A549 (cell line): Measurements from ENCODE around the gene GIGYF1. TPM values are rescaled to one million over a fixed set of nuclear protein-coding genes. Genes with fewer than 3 reads are reported as not detected.

Experiments used
- ATAC-seq, 2 experiments: fragments of 200-7000 bp in 1 of 2; fragments of >200 bp in 1 of 2; cut with Nextera tagmentation in 1 of 2; cut with Tn5 transposase in 1 of 2; 3 replicates each; pipeline versions ENCODE4 v1.8.0 to v1.9.1; 2018 to 2020; ENCODE audit warnings: mild to moderate bottlenecking in 1 of 2, moderate library complexity in 1 of 2
- CTCF ChIA-PET: fragments of 300-600 bp; sonication (Branson Sonifier 250); formaldehyde crosslinking; extraction: SDS; loops from one replicate; lab custom pipeline; 2021; ENCODE audit warnings: antibody characterized with exemption, inconsistent platforms; lab: Yijun Ruan, JAX
- POLR2A ChIA-PET: fragments of 350-600 bp; formaldehyde crosslinking; extraction: SDS; loops from one replicate; lab custom pipeline; 2021; ENCODE audit warnings: antibody characterized with exemption, inconsistent platforms; lab: Yijun Ruan, JAX
- DNase-seq, 2 experiments: peaks; one replicate each; pipeline versions ENCODE4 v3.0.0 to v3.0.0-alpha.2; 2011 to 2016; ENCODE audit warnings: low read depth in 1 of 2, low spot score in 1 of 2
- FAIRE-seq: peaks from 2 replicates; lab custom pipeline; 2011; peaks lifted over from hg19 to GRCh38; lab: Jason Lieb, UNC
- H3K27ac ChIP-seq, 2 experiments: fragments of >200 bp; sonication (Bioruptor Twin); formaldehyde crosslinking; 3 replicates each; pipeline ENCODE4 v1.5.1; 2016 to 2017
- H3K4me1 ChIP-seq: fragments of >200 bp; sonication (Bioruptor Twin); formaldehyde crosslinking; 3 replicates; pipeline ENCODE4 v1.6.1; 2016
- H3K4me2 ChIP-seq: fragments of >200 bp; sonication (Bioruptor Twin); formaldehyde crosslinking; 3 replicates; pipeline ENCODE4 v1.6.1; 2016
- H3K4me3 ChIP-seq: fragments of >200 bp; sonication (Bioruptor Twin); formaldehyde crosslinking; 3 replicates; pipeline ENCODE4 v1.5.1; 2016
- H3K9me3 ChIP-seq: fragments of >200 bp; sonication (Bioruptor Twin); formaldehyde crosslinking; 3 replicates; pipeline ENCODE4 v1.6.1; 2016
- CBX2 ChIP-seq: fragments of 200-600 bp; sonication (generic); IDR thresholded peaks from 2 replicates; pipeline ENCODE4 v1.6.1; 2016; ENCODE audit warnings: low read depth, mild to moderate bottlenecking, borderline replicate concordance
- EHF ChIP-seq: fragments of 250-450 bp; sonication (Bioruptor Pico); IDR thresholded peaks from 2 replicates; pipeline ENCODE4 v1.5.0; 2020; ENCODE audit warnings: mild to moderate bottlenecking
- FOSB ChIP-seq: fragments of 250-450 bp; sonication (Bioruptor Pico); IDR thresholded peaks from 2 replicates; pipeline ENCODE4 v1.5.0; 2020; ENCODE audit warnings: mild to moderate bottlenecking, moderate library complexity
- GATA3 ChIP-seq: IDR thresholded peaks from 2 replicates; pipeline ENCODE4 v1.6.1; 2012; ENCODE audit warnings: borderline replicate concordance
- HOXA7 ChIP-seq: fragments of 250-450 bp; sonication (Bioruptor Pico); IDR thresholded peaks from 2 replicates; pipeline ENCODE4 v1.5.0; 2020; ENCODE audit warnings: mild to moderate bottlenecking, moderate library complexity
- HOXB13 ChIP-seq: fragments of 250-450 bp; sonication (Bioruptor Pico); IDR thresholded peaks from 2 replicates; pipeline ENCODE4 v1.5.0; 2020; ENCODE audit warnings: low read depth, mild to moderate bottlenecking, moderate library complexity
- HOXB5 ChIP-seq: fragments of 250-450 bp; sonication (Bioruptor Pico); IDR thresholded peaks from 2 replicates; pipeline ENCODE4 v1.5.0; 2020; ENCODE audit warnings: mild to moderate bottlenecking, moderate library complexity
- JUN ChIP-seq, 2 experiments: fragments of >200 bp; sonication (Bioruptor Twin); formaldehyde crosslinking; IDR thresholded peaks; 2 replicates in 1 of 2; 3 replicates in 1 of 2; pipeline ENCODE4 v1.6.1; 2016 to 2017
- NPAS2 ChIP-seq: fragments of 250-450 bp; sonication (Bioruptor Pico); IDR thresholded peaks from 2 replicates; pipeline ENCODE4 v1.8.0; 2022; ENCODE audit warnings: mild to moderate bottlenecking, moderate library complexity, borderline replicate concordance
- RAD21 ChIP-seq, 2 experiments: fragments of >200 bp in 1 of 2; sonication (Bioruptor Twin) in 1 of 2; formaldehyde crosslinking in 1 of 2; IDR thresholded peaks in 1 of 2; conservative IDR thresholded peaks in 1 of 2; 2 replicates in 1 of 2; 3 replicates in 1 of 2; pipeline ENCODE4 v1.6.1; 2012 to 2018; ENCODE audit warnings: inconsistent platforms in 1 of 2
- TP53 ChIP-seq: fragments of 250-450 bp; sonication (Bioruptor Pico); IDR thresholded peaks from 2 replicates; pipeline ENCODE4 v1.5.0; 2021; ENCODE audit warnings: mild to moderate bottlenecking, moderate library complexity
- ZFP36 ChIP-seq: fragments of 450-650 bp; IDR thresholded peaks from 2 replicates; pipeline ENCODE4 v1.6.1; 2014; ENCODE audit warnings: borderline replicate concordance; ENCODE audit not compliant: partially characterized antibody
- WGBS: methylation state at CpG from one replicate; pipeline ENCODE4 v1.1.6; 2017; ENCODE audit errors: missing lambda C conversion rate; 5-methylcytosine and 5-hydroxymethylcytosine counted together
- polyA plus RNA-seq, 4 experiments: library from polyadenylated mRNA; depleted of rRNA in 3 of 4; stranded (reverse); fragments of >200 nt; fragmentation: RNase III in 1 of 4; extraction: RNeasy Plus Mini Kit Qiagen cat#74134 plus additional on column Dnase treatment in 1 of 4; gene quantifications; 2 replicates in 3 of 4; 3 replicates in 1 of 4; pipeline ENCODE4 v1.2.3, GENCODE V29; 2011 to 2017
- TF ChIP-seq, protein P1 (sequence below): fragments of 250-450 bp; sonication (Bioruptor Pico); IDR thresholded peaks from 2 replicates; pipeline ENCODE4 v1.5.0; 2021; ENCODE audit warnings: mild to moderate bottlenecking, moderate library complexity, borderline replicate concordance
- TF ChIP-seq, protein P2 (sequence below): fragments of >200 bp; sonication (Bioruptor Twin); formaldehyde crosslinking; IDR thresholded peaks from 3 replicates; pipeline ENCODE4 v1.5.1; 2016
- TF ChIP-seq, protein P3 (sequence below): fragments of 200-600 bp; sonication (generic); IDR thresholded peaks from 2 replicates; pipeline ENCODE4 v1.6.1; 2016; ENCODE audit warnings: antibody characterized with exemption, mild to moderate bottlenecking, moderate library complexity
- TF ChIP-seq, protein P4 (sequence below): fragments of >200 bp; sonication (Bioruptor Twin); formaldehyde crosslinking; IDR thresholded peaks from 2 replicates; pipeline ENCODE4 v1.6.1; 2016

Gene GIGYF1
- polyA plus RNA-seq, 2 of the 4 experiments (the other 2 are of a cell fraction), result 5.1 to 18.9 TPM

DNA sequence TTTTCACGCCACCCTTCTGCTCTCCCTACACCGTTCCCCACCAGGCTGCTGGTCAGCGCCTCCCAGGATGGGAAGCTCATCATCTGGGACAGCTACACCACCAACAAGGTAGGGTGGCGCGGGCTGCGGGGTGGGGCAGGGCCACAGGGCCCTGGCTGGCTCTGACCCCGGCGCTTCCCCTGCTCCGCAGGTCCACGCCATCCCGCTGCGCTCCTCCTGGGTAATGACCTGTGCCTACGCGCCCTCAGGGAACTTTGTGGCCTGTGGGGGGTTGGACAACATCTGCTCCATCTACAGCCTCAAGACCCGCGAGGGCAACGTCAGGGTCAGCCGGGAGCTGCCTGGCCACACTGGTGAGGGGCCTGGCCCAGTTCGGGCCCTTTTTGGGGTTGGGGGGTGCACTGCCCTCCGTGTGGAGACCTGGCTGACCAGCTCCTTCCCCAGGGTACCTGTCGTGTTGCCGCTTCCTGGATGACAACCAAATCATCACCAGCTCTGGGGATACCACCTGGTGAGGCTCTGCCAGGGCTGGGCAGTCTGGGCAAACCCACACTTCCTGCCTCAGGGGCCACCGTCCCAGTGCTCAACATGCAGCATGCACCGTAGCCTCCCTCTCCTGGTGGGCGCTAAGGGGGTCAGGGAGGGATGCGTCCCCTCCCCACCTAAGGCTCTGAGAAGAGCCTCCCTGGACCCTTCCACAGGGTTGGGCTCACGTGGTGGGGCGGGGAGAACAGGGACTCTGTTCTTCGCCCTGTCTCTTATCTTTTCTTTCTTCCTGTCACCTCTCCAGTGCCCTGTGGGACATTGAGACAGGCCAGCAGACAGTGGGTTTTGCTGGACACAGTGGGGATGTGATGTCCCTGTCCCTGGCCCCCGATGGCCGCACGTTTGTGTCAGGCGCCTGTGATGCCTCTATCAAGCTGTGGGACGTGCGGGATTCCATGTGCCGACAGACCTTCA, 16.5 kb downstream of the GIGYF1 start:
- ChIA-PET CTCF (interaction anchor here (0.6 to 6.4 kb wide), 7 partner anchors 10 to 118 kb away, joined by 3 to 72 read pairs (median 7); partner anchors contain the start of gene POP7), POLR2A (interaction anchor here (1.3 kb wide), 1 partner anchor 91 kb away, joined by 3 read pairs; the partner anchor contains the start of gene FBXO24)
- Histone ChIP-seq H3K4me1 (peaks cover 35% of the 10 kb centered on the region), H3K27ac (no peak overlapping the region), H3K4me2 (no peak overlapping the region), H3K4me3 (no peak overlapping the region), H3K9me3 (no peaks in the 10 kb centered on the region)
- 96% methylated on average over 25 of the region's 36 CpGs for WGBS
- TF ChIP-seq, protein P1, sequence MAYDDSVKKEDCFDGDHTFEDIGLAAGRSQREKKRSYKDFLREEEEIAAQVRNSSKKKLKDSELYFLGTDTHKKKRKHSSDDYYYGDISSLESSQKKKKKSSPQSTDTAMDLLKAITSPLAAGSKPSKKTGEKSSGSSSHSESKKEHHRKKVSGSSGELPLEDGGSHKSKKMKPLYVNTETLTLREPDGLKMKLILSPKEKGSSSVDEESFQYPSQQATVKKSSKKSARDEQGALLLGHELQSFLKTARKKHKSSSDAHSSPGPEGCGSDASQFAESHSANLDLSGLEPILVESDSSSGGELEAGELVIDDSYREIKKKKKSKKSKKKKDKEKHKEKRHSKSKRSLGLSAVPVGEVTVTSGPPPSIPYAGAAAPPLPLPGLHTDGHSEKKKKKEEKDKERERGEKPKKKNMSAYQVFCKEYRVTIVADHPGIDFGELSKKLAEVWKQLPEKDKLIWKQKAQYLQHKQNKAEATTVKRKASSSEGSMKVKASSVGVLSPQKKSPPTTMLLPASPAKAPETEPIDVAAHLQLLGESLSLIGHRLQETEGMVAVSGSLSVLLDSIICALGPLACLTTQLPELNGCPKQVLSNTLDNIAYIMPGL (CRISPR knock-in tag), result no peak
- TF ChIP-seq, protein P2, sequence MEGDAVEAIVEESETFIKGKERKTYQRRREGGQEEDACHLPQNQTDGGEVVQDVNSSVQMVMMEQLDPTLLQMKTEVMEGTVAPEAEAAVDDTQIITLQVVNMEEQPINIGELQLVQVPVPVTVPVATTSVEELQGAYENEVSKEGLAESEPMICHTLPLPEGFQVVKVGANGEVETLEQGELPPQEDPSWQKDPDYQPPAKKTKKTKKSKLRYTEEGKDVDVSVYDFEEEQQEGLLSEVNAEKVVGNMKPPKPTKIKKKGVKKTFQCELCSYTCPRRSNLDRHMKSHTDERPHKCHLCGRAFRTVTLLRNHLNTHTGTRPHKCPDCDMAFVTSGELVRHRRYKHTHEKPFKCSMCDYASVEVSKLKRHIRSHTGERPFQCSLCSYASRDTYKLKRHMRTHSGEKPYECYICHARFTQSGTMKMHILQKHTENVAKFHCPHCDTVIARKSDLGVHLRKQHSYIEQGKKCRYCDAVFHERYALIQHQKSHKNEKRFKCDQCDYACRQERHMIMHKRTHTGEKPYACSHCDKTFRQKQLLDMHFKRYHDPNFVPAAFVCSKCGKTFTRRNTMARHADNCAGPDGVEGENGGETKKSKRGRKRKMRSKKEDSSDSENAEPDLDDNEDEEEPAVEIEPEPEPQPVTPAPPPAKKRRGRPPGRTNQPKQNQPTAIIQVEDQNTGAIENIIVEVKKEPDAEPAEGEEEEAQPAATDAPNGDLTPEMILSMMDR, result no peak
- TF ChIP-seq JUN (IDR thresholded peaks at IDR 0.05), result no peak; a peak in 1 of 5 replicates
- TF ChIP-seq EHF, result no peak
- no peak for TF ChIP-seq HOXB5 (CRISPR knock-in tag)
- no peak for TF ChIP-seq NPAS2 (CRISPR knock-in tag)
- TF ChIP-seq TP53 (CRISPR knock-in tag), result no peak
- TF ChIP-seq FOSB (CRISPR knock-in tag), result no peak
- DNase-seq (no peak), FAIRE-seq (no peak), ATAC-seq (no peak)

DNA sequence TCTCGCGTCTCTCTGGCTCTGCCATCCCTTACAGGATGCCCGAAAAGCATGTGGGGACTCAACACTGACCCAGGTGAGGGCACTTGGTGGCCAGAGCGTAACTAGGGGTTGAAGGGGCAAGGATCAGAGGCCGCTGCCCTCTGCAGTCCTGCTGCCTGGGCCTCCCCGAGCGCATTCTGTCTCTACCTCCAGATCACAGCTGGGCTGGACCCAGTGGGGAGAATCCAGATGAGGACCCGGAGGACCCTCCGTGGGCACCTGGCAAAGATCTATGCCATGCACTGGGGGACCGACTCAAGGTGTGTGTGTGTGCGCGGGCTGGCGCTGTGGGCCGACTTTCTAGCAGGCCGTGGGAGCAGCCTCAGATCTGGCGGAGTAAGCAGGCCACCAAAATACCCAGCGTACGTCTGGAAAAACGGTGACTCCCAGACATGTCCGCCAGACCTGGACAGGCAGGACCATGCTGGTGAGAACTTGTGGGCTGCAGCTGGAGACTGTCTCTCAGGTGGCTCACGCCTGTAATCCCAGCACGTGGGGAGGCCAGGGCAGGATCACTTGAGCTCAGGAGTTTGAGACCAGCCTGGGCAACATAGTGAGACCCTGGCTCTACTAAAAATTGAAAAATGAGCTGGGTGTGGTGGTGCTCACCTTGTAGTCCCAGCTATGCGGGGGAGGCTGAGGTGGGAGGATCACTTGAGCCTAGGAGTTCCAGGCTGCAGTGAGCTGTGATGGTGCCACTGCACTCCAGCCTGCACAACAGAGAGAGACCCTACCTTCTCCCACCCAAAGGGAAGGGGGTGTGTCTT, 17.3 kb downstream of the GIGYF1 start:
- Histone ChIP-seq H3K4me1 (peaks cover 31% of the 10 kb centered on the region), H3K4me2 (no peak overlapping the region), H3K4me3 (no peak overlapping the region), H3K9me3 (no peaks in the 10 kb centered on the region)
- CTCF ChIA-PET, result interaction anchor here (0.9 to 5.6 kb wide), 4 partner anchors 9 to 117 kb away, joined by 3 to 72 read pairs (median 6); no protein-coding TSS in a partner anchor
- ATAC-seq, result no peak
- no peak for TF ChIP-seq HOXA7 (CRISPR knock-in tag)
- TF ChIP-seq, protein P3, sequence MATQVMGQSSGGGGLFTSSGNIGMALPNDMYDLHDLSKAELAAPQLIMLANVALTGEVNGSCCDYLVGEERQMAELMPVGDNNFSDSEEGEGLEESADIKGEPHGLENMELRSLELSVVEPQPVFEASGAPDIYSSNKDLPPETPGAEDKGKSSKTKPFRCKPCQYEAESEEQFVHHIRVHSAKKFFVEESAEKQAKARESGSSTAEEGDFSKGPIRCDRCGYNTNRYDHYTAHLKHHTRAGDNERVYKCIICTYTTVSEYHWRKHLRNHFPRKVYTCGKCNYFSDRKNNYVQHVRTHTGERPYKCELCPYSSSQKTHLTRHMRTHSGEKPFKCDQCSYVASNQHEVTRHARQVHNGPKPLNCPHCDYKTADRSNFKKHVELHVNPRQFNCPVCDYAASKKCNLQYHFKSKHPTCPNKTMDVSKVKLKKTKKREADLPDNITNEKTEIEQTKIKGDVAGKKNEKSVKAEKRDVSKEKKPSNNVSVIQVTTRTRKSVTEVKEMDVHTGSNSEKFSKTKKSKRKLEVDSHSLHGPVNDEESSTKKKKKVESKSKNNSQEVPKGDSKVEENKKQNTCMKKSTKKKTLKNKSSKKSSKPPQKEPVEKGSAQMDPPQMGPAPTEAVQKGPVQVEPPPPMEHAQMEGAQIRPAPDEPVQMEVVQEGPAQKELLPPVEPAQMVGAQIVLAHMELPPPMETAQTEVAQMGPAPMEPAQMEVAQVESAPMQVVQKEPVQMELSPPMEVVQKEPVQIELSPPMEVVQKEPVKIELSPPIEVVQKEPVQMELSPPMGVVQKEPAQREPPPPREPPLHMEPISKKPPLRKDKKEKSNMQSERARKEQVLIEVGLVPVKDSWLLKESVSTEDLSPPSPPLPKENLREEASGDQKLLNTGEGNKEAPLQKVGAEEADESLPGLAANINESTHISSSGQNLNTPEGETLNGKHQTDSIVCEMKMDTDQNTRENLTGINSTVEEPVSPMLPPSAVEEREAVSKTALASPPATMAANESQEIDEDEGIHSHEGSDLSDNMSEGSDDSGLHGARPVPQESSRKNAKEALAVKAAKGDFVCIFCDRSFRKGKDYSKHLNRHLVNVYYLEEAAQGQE, result no peak
- TF ChIP-seq ZFP36, result no peak
- TF ChIP-seq FOSB (CRISPR knock-in tag), result no peak
- no peak for TF ChIP-seq EHF
- TF ChIP-seq, protein P4, sequence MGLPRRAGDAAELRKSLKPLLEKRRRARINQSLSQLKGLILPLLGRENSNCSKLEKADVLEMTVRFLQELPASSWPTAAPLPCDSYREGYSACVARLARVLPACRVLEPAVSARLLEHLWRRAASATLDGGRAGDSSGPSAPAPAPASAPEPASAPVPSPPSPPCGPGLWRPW, result no peak
- no peak for TF ChIP-seq HOXB13 (CRISPR knock-in tag)
- TF ChIP-seq RAD21 (conservative IDR thresholded peaks at IDR 0.05 in 1 of 2, IDR thresholded peaks at IDR 0.05 in 1 of 2), result no peak
- TF ChIP-seq CBX2, result no peak
- no peak for TF ChIP-seq NPAS2 (CRISPR knock-in tag)
- no peak for TF ChIP-seq GATA3
- TF ChIP-seq, all 56 proteins: peak for 0
- no peak for DNase-seq
- POLR2A ChIA-PET, result interaction anchor here (0.7 kb wide), 1 partner anchor 14 kb away, joined by 3 read pairs; no protein-coding TSS in a partner anchor
- FAIRE-seq, result no peak
- H3K27ac ChIP-seq, result no peak overlapping the region
- WGBS, result 92% methylated on average over 23 of the region's 23 CpGs
